Small intestine (tissue), 7 donors: ENCODE data around the gene RAB13. TPM values are rescaled to one million over a fixed set of nuclear protein-coding genes. Genes with fewer than 3 reads are reported as not detected.

Source experiments
- DNase-seq, 2 donors: peaks; one replicate each; pipeline versions ENCODE4 v3.0.0 to v3.0.0-alpha.2; 2013
- FAIRE-seq: peaks from 2 replicates; lab custom pipeline; 2012; peaks lifted over from hg19 to GRCh38; lab: Jason Lieb, UNC
- H3K27ac ChIP-seq, 3 donors: one replicate each; pipeline ENCODE4 v1.5.1; 2013; ENCODE audit warnings: low read length in 2 of 3, mild to moderate bottlenecking in 2 of 3, control low read depth in 1 of 3, inconsistent platforms in 1 of 3, low read depth in 1 of 3, moderate library complexity in 1 of 3
- H3K27me3 ChIP-seq, 3 donors: one replicate each; pipeline ENCODE4 v1.6.1; 2013; ENCODE audit warnings: low read length in 3 of 3, inconsistent platforms in 1 of 3; ENCODE audit not compliant: control insufficient read depth in 3 of 3, insufficient read depth in 3 of 3
- H3K36me3 ChIP-seq, 3 donors: one replicate each; pipeline ENCODE4 v1.6.1; 2013; ENCODE audit warnings: low read length in 3 of 3, inconsistent platforms in 1 of 3, low read depth in 1 of 3, mild to moderate bottlenecking in 1 of 3, moderate library complexity in 1 of 3; ENCODE audit not compliant: control insufficient read depth in 3 of 3, insufficient read depth in 2 of 3
- H3K4me1 ChIP-seq, 3 donors: one replicate each; pipeline ENCODE4 v1.6.1; 2013; ENCODE audit warnings: low read length in 2 of 3, inconsistent platforms in 1 of 3, low read depth in 1 of 3, mild to moderate bottlenecking in 1 of 3, moderate library complexity in 1 of 3; ENCODE audit not compliant: control insufficient read depth in 3 of 3, insufficient read depth in 2 of 3
- H3K4me3 ChIP-seq, 3 donors: one replicate each; pipeline ENCODE4 v1.5.1; 2013; ENCODE audit warnings: low read length in 3 of 3, control low read depth in 1 of 3, inconsistent platforms in 1 of 3, low read depth in 1 of 3, mild to moderate bottlenecking in 1 of 3, moderate library complexity in 1 of 3
- H3K9me3 ChIP-seq, 2 donors: one replicate each; pipeline ENCODE4 v1.6.1; 2013; ENCODE audit warnings: low read depth in 1 of 2, low read length in 1 of 2; ENCODE audit not compliant: control insufficient read depth in 2 of 2, insufficient read depth in 1 of 2
- WGBS, 3 donors: extraction: QIAGEN DNeasy Blood & Tissue Kit; methylation state at CpG; one replicate each; pipeline ENCODE4 v1.1.7; 2013; 5-methylcytosine and 5-hydroxymethylcytosine counted together
- polyA plus RNA-seq, 4 donors: library from polyadenylated mRNA; stranded (reverse) in 3 of 4; unstranded in 1 of 4; fragments of 200-250 nt in 3 of 4; fragments of 120-200 nt in 1 of 4; gene quantifications; one replicate each; pipeline versions ENCODE4 v1.2.1 to v1.2.3, GENCODE V29; 2013
- donor health status: healthy with polysubstance abuse.
- donor health status: control.
- donor health status: control.
- donor health status: Bipolar disorder and iron deficiency.
- donor health status: healthy.

Gene RAB13
- polyA plus RNA-seq, 4 donors: 117 to 179 (median 136) TPM

- Histone ChIP-seq H3K36me3 (peaks cover 16 to 81% (median 25%) of the 10 kb centered on the region in 3 donors), H3K4me3 (no peak overlapping the region), H3K27ac (no peak overlapping the region), H3K9me3 (no peaks in the 10 kb centered on the region), H3K4me1 (no peaks in the 10 kb centered on the region), H3K27me3 (no peaks in the 10 kb centered on the region)
- WGBS, 3 donors: 91 to 97% (median 96%) methylated on average over 14 of the region's 14 CpGs
- no peak for FAIRE-seq
- no peak for DNase-seq
Observed at GRCh38 chr1:153933430-153933829, 52.7 kb downstream of the RAB13 start.

DNA sequence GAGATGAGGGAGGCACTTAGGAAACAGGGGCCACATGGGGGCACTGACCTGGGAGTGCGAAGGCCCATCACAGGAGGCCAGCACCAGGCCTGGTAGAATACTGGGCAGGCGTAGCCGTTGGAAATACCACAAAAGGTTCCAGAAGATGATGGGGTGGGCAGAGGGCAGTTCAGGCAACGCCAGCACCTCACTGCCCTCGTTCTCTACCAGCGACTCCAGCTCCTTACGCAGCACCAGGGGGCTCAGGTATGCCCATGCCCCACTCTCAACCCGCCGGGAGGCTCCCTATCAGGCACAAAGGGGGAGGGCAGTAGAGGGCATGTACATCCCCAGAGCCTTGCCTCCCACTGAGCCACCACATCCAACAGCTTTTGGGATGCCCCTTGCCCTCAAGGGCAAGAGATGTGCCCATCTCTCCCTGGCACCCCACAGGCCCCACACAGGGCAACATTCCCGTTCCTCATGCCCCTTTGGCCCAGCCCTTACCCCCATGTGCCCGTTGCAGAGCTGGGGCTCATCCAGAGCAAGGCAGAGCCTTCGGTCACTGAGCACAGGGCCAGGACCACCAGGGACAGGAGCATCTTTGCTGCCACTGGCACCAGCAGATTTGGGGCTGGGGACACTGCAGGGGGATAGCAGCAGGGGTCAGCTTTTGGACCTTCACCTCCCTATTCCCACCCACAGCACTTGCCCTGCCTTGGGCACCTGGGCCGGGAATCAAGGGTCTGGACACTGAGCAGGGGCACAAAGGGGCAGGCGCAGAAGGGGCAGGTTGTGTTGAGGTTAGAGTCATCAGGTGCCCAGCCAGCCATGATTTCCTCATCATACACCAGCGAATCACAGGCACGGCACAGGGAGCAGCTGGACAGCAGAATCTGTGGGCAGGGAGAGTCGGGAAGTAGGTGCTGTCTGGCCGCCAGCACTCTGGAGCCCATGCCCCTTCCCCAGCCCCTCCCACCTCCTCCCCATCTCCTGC, 53.7 kb downstream of the RAB13 start:
- FAIRE-seq (no peak), DNase-seq (no peak)
- no peak overlapping the region for H3K27ac ChIP-seq
- H3K4me3 ChIP-seq: no peak overlapping the region
- H3K36me3 ChIP-seq: peaks cover 16 to 76% (median 25%) of the 10 kb centered on the region in 3 donors
- no peaks in the 10 kb centered on the region for H3K4me1 ChIP-seq
- WGBS, 3 donors: 95 to 97% (median 97%) methylated on average over 16 to 18 of the region's 18 CpGs
- H3K9me3 ChIP-seq: no peaks in the 10 kb centered on the region
- H3K27me3 ChIP-seq: no peaks in the 10 kb centered on the region

Other genes with a start within 250 kb of the RAB13 start
- 10 to 100 TPM in 2 of 4 donors, 1 to 10 TPM in 2; 5.4 to 50.4 (median 16.9) TPM for gene SLC27A3, start 210.9 kb downstream of the RAB13 start, polyA plus RNA-seq
- gene GATAD2B, start 63.4 kb downstream of the RAB13 start, polyA plus RNA-seq: 10 to 100 TPM in 1 of 4 donors, 1 to 10 TPM in 3; 2.9 to 11.3 (median 4.0) TPM
- gene DENND4B, start 39.6 kb downstream of the RAB13 start, polyA plus RNA-seq: 10 to 100 TPM; 18.9 to 35.6 (median 20.3) TPM
- gene CRTC2, start 27.7 kb downstream of the RAB13 start, polyA plus RNA-seq: 10 to 100 TPM; 21.7 to 49.4 (median 33.3) TPM
- 100 to 1,000 TPM in 1 of 4 donors, 10 to 100 TPM in 3; 23.7 to 100 (median 65.4) TPM for gene SLC39A1, start 22.8 kb downstream of the RAB13 start, polyA plus RNA-seq
- 10 to 100 TPM in 2 of 4 donors, 1 to 10 TPM in 2; 5.8 to 24.1 (median 11.7) TPM for gene CREB3L4, start 18.4 kb downstream of the RAB13 start, polyA plus RNA-seq
- 100 to 1,000 TPM; 139 to 307 (median 237) TPM for gene JTB, start 8.7 kb downstream of the RAB13 start, polyA plus RNA-seq
- gene RPS27, start 4.4 kb upstream of the RAB13 start, polyA plus RNA-seq: over 10,000 TPM in 2 of 4 donors, 1,000 to 10,000 TPM in 2; 6,335 to 13,657 (median 9,525) TPM
- gene NUP210L, start 168.7 kb upstream of the RAB13 start, polyA plus RNA-seq: under 1 TPM in 2 of 4 donors, not detected in 2; 0.01 to 0.03 TPM
- gene TPM3, start 205.8 kb upstream of the RAB13 start, polyA plus RNA-seq: 100 to 1,000 TPM; 244 to 335 (median 277) TPM
- gene CFAP141, start 220.0 kb upstream of the RAB13 start, polyA plus RNA-seq: not detected
- 100 to 1,000 TPM in 1 of 4 donors, 10 to 100 TPM in 3; 29.7 to 133 (median 41.1) TPM for gene UBAP2L, start 234.6 kb upstream of the RAB13 start, polyA plus RNA-seq